ENCODE results near the gene KRT17.

DNA sequence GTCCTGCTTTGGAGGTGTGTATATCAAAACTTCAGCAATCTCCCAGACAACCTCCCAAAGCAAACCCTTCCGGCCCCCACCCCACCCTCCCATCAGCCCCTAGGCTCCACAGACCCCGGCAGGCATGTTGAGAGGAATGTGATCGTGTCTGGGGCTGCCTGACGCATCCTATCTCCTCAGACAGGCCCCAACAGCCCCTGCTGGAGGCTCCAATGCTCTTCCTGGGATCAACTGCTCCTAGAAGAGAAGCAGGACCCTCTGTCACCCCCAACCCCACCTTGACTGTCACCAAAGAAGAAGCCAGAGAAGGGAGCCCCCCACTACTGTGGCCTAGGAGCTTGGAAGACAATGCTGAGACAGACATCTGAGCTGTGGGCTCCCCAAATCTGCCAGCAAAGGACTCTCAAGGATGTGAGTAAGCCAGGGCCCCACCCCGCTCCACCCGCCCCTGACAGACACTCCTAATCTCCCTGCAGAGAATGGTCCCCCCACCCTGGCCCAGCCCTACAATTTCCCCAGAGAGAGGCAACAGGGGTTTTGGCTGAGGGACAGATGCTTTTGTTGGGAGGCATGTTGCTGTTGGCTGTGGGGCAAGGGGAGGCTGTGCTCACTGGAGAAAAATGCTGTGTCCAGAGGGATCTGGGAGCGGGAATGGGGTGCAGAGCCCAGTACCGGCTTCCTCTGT is 36.1 kb downstream of the KRT17 start:
- TF ChIP-seq POLR2AphosphoS5 (IDR thresholded peaks at IDR 0.05) (no peak), CTCF (IDR thresholded peaks at IDR 0.05; ENCODE audit: poor library complexity, severe bottlenecking) (no peak), EP300 (conservative IDR thresholded peaks at IDR 0.05; ENCODE audit: poor library complexity, severe bottlenecking) (no peak), EZH2 (IDR thresholded peaks at IDR 0.05; ENCODE audit: borderline replicate concordance, insufficient read depth, low read length, poor library complexity, severe bottlenecking) (no peak), TAF1 (IDR thresholded peaks at IDR 0.05; ENCODE audit: low read depth) (no peak), MXI1 (conservative IDR thresholded peaks at IDR 0.05; ENCODE audit: poor library complexity, severe bottlenecking) (no peak)

All from neural cell (in vitro differentiated cells).